NCI-H128 (cell line): ENCODE data around the gene SIAH3.
"Not testable (repeated sequence)": the region's sequence is repeated elsewhere in the genome, so short reads cannot be mapped to it uniquely, and the experiment has no call there.

Experiments used
- DNase-seq: peaks from one replicate; lab custom pipeline; 2025; ENCODE audit not compliant: unreplicated experiment; lab: John Stamatoyannopoulos, UW

SIAH3 gene, protein sequence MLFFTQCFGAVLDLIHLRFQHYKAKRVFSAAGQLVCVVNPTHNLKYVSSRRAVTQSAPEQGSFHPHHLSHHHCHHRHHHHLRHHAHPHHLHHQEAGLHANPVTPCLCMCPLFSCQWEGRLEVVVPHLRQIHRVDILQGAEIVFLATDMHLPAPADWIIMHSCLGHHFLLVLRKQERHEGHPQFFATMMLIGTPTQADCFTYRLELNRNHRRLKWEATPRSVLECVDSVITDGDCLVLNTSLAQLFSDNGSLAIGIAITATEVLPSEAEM

DNA sequence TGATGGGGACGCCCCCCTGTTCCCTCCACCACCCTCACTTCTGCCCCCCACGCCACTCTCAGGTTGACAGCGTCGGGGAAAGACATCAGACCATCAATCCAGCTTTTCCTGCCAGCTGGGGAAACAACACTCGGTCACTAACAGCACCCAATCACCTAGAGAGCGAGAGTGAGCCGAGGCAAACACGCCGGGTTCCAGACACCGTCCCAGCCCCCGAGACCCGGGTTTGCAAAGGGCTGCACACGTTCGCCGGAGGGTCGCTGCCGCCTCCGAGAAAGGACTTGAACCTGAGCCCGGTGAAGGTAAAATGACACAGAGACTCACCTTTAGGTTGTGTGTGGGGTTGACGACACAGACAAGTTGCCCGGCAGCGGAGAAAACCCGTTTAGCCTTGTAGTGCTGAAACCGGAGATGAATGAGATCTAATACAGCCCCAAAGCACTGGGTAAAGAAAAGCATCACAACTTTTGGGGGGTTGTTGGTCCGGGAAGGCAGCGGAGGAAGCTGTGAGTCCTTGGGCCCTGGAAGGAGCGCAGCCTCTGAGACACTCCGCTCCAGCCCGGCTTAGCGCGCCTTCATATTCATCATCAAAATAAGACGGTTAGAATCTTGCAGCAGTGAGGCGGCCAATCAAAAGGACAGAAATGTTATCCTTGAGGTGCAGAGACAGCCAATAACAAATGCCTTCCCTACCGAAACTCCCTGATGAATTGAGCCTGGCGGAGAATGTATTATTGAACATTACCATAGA lies at the start of gene SIAH3:
Gene SIAH3 (minus strand): TSS at position 583 of the 751 bp plus-strand sequence. CDS start 124 bp downstream, at position 459.
- no peak for DNase-seq

DNA sequence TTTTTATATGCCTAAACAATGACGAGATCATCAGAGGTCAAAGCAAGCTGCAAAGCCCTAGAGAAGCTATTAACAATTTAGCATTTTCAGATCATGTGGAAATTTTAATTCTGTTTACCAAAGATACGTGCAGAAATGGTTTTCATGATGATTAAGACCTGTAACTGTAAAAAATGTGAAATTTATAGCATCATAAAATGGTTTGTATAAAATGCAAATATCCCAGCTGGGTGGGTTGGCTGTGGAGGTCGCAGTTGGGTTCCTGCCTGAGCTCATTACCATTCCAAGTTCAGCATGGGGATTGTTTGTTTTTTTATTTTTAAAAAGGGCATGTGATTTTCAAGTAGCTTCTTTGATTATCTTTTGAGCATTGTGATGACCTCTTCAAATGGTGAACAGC lies 47.9 kb upstream of the SIAH3 start:
- DNase-seq: no peak

DNA sequence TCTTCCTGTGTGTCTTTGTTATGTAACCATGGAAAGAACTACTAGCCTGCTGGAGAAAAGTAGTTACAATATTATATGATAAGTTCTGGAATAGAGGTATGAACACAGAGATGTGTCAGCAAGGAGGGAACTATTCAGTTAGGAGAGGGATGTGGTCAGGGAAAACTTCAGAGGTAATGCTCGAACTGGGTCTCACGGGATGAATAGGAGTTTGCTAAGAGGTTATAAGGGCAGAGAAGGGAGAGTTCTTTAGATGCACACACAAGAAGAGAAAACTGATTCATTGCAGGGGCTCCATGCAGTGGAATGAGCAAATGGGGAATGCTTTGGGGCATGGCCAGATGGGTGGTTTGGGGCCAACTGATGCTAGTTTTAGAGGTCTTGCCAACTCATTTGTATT lies 46.0 kb upstream of the SIAH3 start:
- DNase-seq: no peak

DNA sequence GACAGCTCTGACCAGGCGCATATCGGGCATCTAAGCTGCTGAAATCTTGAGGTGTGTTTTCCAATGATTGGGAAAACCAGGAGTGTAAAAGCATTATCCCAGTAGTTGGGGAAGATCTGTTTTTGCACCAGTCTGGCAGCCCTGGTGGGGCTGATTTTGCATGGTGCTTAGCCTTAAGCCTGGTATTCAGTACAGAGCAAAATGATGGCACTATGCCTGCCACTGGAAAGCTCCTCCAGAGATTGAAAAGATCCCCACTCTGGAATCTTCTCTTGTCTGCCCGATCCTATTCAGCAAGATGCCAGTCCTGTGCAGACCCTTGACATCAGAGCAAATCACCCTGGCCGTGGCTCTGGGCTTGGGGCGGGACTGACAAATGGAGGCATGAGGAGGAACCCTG lies 44.7 kb upstream of the SIAH3 start:
- DNase-seq: no peak

DNA sequence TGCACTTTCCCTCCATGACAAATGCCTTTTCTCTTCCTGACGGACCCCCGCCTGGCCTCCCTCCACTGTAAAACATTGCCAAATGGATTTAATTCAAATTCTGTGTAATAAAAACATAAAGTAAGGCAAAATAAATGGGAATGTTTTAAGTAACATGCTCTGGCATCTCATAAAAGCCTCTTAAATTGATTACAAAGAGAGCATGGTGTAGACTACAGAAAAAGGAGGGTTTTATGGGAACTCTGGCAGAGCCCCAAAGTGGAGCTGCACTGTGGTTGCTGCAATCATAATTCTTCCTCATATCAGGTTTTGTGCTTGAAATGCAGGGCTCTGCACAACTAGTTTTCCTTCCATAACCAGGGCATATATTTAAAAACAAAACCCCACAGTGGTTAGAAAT lies 44.3 kb upstream of the SIAH3 start:
- no peak for DNase-seq

DNA sequence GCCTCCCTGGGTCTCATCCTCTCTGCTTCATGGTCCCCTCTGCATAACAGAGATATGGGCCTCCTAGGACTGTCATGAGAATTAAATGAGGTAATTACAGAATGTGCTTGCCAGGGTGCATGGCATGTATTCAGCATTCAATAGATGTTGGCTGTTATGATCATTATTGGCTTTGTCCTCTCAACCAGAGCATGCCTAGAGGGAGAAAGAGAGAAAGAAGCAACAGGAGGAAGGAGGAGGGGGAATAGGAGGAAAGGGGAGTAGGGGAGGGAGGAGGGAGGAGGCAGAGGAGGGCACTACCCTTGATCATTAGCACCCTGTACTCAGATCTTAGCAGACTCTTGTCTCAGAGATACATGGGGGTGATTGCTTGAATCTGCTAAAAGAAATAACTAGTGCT lies 41.0 kb upstream of the SIAH3 start:
- no peak for DNase-seq

DNA sequence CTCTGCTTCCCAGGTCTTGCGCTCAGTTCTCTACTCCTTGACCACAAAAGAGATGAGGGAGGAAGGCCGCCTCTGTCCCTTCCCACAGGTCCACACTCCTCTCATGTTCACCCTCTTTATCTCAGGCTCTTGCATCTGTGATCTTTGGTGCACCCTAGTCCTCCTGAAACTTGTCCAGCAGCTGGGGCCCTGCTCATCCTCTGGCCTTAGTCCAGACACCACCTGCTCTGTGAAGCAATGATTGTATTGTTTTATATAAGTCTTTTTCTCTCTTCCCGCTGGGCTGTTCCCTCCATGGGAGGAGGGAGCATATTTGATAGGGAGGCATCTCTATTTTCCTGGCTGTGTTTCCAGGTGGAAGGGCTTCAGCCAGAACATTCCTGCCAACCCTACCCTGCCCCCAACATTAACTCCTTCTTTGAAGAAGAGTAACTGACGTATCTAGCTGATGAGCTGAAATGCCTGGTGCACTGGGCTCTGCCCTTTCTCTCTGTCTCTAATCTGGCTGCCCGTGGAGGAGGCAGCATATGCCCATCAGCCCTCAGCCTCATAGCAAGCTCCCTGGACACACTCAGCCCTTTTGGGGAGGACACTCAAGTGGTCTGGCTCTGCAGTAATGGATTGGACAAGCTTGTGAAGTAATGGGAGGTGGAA lies 38.2 kb upstream of the SIAH3 start:
- no peak for DNase-seq

DNA sequence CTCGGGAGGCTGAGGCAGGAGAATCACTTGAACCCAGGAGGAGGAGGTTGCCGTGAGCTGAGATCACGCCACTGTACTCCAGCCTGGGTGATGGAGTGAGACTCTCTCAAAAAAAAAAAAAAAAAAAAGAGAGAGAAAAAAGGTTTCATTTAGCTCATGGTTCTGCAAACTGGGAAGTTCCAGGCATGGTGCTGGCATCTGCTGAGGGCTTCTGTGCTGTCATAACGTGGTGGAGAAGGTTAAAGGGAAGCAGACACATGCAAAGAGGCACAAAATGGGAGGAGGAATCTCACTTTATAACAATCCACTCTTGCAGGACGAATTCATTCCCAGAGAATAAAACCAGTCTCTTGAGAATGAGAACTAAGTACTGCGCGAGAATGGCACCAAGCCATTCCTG lies 34.9 kb upstream of the SIAH3 start:
- no peak for DNase-seq

DNA sequence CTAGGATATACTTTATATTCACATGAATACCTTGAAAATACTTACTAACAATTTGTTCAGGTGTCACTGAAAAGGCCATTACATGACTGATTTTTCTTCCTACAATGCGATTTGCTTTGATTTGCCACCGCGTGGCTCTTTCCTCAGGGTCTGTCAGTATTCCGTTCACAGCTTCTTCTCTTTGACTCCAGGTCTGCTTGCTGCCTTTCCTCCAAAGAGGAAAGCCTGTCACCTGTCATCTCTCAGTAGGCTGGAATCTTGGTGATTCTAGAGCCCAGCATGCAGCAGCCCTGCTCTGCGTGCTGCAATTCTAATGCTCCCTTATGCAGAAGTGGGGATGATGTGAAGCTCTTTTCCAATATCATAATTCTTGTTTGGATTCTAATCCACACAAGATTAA lies 33.6 kb upstream of the SIAH3 start:
- no peak for DNase-seq

DNA sequence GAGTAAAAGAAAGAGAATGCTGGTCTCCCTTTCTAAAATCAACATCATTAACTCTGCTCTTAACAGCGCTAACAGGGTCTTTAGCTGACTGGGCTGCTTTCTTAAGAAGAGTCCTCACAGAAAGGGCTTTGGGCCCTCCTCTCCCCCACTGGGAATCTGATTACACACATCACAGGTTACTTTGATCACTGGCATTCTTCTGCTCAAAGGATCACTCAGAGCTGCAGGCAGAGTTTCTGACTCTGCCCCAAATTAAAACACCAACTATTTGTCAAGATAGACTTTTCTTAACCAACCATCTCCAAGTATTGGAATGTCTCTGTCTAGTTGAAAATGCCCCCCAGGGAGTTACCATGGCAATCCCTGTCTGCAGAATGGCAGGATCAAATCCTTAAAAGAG lies 31.1 kb upstream of the SIAH3 start:
- no peak for DNase-seq

DNA sequence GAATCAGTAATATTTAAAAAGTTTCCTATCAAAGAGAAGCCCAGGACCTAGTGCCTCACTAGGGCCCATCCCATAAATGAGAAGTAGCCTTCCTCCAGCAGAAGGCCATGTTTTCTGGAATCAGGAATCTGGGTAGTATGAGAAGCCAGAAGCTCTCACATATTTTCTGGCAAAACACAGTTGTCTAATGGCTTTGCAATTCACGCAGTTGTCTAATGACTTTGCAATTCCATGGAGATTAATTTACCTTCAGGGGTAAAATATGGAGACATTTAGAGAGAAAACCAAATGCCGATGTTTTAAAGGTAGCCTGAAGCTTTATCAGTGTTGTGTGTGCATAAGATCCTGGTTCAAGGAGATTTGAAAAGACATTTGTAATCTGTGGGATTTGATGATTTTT lies 29.8 kb upstream of the SIAH3 start:
- no peak for DNase-seq

DNA sequence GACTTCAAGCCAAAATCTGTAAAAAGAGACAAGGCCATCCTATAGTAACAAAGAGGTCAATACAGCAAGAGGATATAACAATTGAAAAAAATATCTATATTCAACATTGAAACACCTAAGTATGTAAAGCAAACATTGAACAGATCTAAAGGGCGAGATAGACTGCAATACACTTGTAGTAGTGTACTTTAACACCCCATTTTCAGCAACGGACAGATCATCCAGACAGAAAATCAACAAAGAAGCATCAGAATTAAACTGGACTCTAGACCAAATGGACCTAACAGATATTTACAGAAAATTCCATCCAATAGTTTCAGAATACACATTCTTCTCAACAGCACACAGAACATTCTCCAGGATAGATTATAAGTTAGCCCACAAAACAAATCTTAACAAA lies 28.7 kb upstream of the SIAH3 start:
- no peak for DNase-seq

DNA sequence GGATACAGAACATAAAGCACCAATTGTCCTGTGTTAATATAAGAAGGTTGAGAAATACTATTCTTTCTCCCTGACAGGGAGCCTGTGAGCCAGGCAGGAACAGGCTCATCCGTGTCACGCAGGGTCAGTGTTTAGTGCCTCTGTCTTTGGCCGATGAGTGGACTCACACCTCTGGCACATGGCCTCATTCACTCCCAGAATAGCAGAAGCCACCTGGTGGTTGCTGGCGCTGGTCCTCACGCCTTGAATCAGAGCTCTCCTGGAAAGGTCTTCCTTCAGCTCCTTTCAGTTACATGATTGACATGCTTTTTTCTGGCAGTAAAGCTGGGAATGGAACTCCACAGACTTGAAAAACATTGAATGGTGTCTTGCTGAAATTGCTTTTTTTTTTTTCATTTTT lies 28.1 kb upstream of the SIAH3 start:
- DNase-seq: no peak

DNA sequence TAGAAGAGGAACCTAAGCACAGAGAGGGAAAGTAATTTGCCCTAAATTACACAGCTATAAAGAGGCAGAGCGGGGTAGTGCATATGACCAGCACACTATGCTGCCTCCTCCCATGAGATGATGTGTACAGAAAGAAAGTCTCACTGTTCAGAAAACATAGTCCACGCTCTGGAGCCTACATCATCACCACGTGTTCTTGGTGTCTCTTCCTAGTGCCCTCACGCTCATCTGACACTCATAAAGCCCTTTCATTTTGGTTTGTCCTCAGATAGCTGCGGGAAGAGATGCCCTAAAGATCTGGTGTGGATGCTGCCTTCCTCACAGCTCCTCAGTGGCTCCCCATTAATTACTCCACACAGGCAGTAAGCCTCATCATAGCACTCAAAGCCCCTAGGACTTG lies 27.4 kb upstream of the SIAH3 start:
- no peak for DNase-seq

DNA sequence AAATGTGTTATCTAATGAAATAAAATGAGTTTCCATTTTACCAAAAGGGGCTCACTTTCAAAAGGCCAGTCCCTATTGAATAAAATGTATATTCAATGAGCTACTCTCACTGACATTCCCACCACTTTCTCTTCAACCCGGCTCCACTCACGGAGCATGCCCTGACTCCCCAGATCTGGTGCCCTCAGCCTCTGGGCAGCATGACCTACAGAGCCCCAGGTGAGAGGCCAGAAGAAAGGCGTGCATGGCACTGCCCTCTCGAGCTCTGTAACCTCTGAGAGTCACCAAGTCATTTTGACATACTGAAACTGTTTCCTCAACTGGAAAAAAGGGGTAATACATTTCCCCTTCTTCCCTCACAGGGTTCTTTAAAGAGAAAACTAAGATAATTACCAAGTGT lies 25.2 kb upstream of the SIAH3 start:
- no peak for DNase-seq

DNA sequence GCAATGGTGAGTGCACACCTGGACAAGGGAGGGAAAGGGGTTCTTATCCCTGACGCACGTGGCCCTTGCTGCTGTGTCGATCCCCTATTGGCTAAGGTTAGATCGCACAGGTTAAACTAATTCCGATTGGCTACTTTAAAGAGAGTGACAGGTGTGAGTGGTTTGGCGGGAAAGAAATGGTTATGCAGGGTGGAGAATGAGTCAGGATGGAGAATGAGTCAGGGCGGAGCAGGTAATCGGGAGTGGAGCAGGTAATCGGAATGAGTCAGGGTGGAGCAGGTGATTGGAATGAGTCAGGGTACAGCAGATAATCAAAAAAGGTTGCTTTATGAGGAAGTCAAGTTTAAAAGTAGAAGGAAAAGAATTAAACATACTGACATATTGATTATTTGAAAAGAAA lies 24.4 kb upstream of the SIAH3 start:
- no peak for DNase-seq

DNA sequence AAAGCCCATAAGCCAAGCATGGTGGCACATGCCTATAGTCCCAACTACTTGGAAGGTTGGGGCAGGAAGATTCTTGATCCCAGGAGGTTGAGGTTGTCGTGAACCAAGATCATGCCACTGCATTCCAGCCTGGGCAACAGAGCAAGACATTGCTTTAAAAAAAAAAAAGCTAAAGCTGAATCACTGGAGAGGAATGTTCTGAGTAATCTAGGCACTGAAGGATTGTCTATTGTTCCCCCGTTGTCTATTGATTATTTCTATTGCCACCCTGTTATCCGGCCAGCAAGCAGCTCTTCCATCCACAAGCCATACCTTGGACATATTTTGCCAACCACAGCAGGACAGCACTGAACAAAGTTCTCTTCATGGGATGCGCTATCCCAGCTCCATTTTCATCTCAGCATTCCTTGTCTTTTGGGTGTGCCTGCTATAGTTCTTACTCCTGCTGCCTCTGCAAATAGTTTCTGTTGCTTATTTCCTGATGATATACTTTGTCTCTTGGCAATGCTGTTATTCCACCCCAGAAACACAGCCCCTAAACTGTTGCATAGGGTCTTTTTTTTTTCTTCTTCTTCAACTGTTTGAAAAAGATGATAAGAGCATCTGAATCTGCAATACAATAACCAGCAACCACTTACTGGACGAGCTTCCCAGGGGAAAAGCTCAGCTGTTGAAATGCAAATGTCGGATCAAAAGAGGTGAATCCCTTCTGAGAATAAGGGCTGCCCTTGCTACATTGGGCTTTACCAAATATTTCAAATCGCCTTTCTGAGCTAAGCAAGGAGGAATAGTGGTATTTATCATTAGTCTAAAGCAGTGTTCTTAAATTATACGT lies 22.2 kb upstream of the SIAH3 start:
- no peak for DNase-seq

DNA sequence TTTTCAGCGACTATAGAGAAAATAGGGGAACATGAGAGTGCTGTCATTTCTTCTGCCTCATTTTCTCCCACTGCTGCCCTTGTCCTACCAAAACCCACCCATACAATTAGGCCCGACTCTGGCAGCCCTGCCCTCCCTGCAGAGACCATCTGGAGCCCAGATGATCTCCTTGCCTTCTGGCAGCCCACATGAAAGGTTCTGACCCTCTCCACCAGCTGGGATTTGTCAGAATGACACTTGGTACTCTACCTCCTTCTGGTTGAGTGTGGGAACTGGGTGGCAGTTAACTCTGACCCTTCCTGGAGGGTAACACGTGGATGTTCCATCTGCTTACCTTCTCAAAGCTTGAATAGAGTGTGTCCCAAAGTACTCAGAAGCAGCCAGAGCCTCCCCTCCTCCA lies 21.0 kb upstream of the SIAH3 start:
- DNase-seq: no peak

DNA sequence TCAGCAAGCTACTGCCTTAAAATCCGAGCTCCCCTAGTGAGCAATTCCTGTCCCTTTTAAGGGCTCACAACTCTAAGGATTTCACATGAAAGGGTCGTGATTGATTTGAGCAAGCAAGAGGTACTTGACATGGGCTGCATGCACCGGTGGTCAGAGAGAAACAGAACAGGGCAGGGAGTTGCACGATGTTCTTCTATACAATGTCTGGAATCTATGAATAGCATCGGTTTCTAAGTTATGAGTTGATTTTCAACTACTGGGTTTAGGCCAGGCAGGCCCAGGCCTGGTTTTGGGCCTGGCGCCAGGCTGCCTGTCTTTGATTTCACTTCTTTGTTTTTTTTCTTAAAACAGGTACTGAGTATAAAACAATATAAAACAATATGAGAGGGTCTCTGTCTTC lies 19.6 kb upstream of the SIAH3 start:
- not testable (repeated sequence) for DNase-seq

DNA sequence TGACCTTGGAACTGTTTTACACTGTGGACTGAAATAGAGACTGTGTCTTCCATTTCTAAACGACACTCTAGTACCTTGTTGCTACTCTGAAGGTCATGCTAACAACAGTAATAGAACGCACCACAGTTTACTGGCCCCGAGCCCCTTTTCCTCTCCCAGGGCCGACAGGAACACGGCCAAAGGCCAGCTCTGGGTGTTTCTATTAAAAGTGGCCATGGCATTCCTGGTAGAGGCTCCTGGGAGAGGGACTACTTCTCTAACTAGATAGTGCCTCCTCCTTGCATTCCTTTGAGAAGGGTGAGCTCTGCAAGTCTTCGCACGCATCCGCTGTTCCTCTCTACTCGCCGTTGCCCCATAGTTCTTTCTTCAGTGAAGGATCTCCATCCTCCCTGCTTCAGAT lies 18.7 kb upstream of the SIAH3 start:
- DNase-seq: no peak

DNA sequence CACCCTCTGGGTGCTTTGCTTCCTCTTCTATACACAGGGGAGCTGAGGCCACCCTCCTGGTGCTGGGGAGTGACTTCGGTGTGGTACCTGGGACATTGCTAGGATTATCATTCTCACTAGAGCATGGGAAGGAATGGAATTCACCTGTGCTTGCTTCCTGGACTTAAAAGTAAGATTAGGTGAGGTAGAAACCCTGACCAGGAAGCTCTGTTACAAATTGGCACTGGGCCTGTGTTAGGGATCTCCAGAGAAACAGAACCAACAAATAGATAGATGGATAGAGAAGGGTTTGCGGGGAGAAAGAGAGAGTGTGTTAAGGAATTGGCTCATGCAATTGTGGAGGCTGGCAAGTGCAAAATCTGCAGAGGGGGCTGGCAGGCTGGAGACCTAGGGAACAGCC lies 13.9 kb upstream of the SIAH3 start:
- DNase-seq: no peak
